Psoas muscle (tissue), 8 donors: Measurements from ENCODE around the gene TBC1D17. TPM values are rescaled to one million over a fixed set of nuclear protein-coding genes. Genes with fewer than 3 reads are reported as not detected.

ENCODE experiments used
- ATAC-seq, 4 donors: fragments of 200-7000 bp; cut with Tn5 transposase; one replicate each; pipeline ENCODE4 v1.9.1; 2020; ENCODE audit warnings: moderate library complexity in 3 of 4, mild to moderate bottlenecking in 2 of 4
- DNase-seq, 2 donors: peaks; one replicate each; pipeline ENCODE4 v3.0.0-alpha.2; 2020
- H3K27ac ChIP-seq: fragments of 200-600 bp; one replicate; pipeline ENCODE4 v1.8.0; 2022
- H3K27me3 ChIP-seq, 3 donors: fragments of 200-600 bp in 1 of 3; one replicate each; pipeline versions ENCODE4 v1.6.1 to v1.8.0; 2013 to 2022; ENCODE audit warnings: low read length in 2 of 3, mild to moderate bottlenecking in 2 of 3, moderate library complexity in 1 of 3; ENCODE audit not compliant: insufficient read depth in 3 of 3
- H3K36me3 ChIP-seq, 2 donors: fragments of 200-600 bp in 1 of 2; one replicate each; pipeline versions ENCODE4 v1.6.1 to v1.8.0; 2013 to 2022; ENCODE audit warnings: low read depth in 1 of 2, mild to moderate bottlenecking in 1 of 2, moderate library complexity in 1 of 2; ENCODE audit not compliant: insufficient read depth in 1 of 2
- H3K4me1 ChIP-seq: fragments of 200-600 bp; one replicate; pipeline ENCODE4 v1.8.0; 2022
- H3K4me3 ChIP-seq: fragments of 200-600 bp; one replicate; pipeline ENCODE4 v1.8.0; 2022; ENCODE audit warnings: mild to moderate bottlenecking
- H3K9me3 ChIP-seq: fragments of 200-600 bp; one replicate; pipeline ENCODE4 v1.8.0; 2022
- CTCF ChIP-seq: fragments of 200-600 bp; IDR thresholded peaks from one replicate; pipeline ENCODE4 v1.8.0; 2022; ENCODE audit warnings: antibody characterized with exemption
- WGBS, 3 donors: extraction: QIAGEN DNeasy Blood & Tissue Kit; methylation state at CpG; one replicate each; pipeline versions ENCODE4 v1.1.6 to v1.1.7; 2013; 5-methylcytosine and 5-hydroxymethylcytosine counted together
- intact Hi-C, 2 donors: fragments of 100-400 bp; cut with DNase I; formaldehyde crosslinking; loops; one replicate each; pipeline versions ENCODE4 v1.11.0 to v1.14.2; 2022
- polyA plus RNA-seq, 3 donors: library from polyadenylated mRNA; stranded (reverse); fragments of 200-250 nt; gene quantifications; one replicate each; pipeline ENCODE4 v1.2.3, GENCODE V29; 2013
- total RNA-seq, 4 donors: library from RNA; stranded (reverse); fragmentation: NEBNext Ultra II Directional in 2 of 4; extraction: Animal tissue kit (Norgen Biotek cat#: 25700) in 2 of 4; gene quantifications; one replicate each; pipeline versions ENCODE4 v1.2.1 to v1.2.4, GENCODE V29; 2021 to 2023
- donor health status: healthy with polysubstance abuse.
- donor health status: DM: no; HTN: no; CAD: no; lungs with moderate emphysema.
- donor health status: Bipolar disorder and iron deficiency.
- donor health status: healthy.
- donor health status: DM: yes; HTN: yes; CAD: no.
- donor health status: DM: no; HTN: no; CAD: no.
- donor health status: DM: no; HTN: no; CAD: no.
- donor health status: DM: yes; HTN: yes; CAD: no.

TBC1D17 gene
- total and polyA plus RNA-seq, 7 donors, result 36.3 to 107 (median 81.8) TPM

GRCh38 chr19:49839713-49840112 lies 37.8 kb upstream of the TBC1D17 start:
- H3K27me3 ChIP-seq, result no peaks in the 10 kb centered on the region
- intact Hi-C loops, result no loop called here
- no peak for TF ChIP-seq CTCF
- no peak overlapping the region for H3K4me3 ChIP-seq
- H3K4me1 ChIP-seq, result peaks cover 18% of the 10 kb centered on the region
- H3K9me3 ChIP-seq, result no peaks in the 10 kb centered on the region
- no peak for ATAC-seq
- WGBS, 3 donors, result 76 to 91% (median 82%) methylated on average over 11 of the region's 11 CpGs
- H3K36me3 ChIP-seq, result peaks cover 3 to 55% of the 10 kb centered on the region in 2 donors
- no peak for DNase-seq
- peak overlapping the region; percentile 72 for H3K27ac ChIP-seq

- H3K4me1 ChIP-seq, result peaks cover 25% of the 10 kb centered on the region
- DNase-seq (no peak), ATAC-seq (no peak)
- peaks cover 3 to 48% of the 10 kb centered on the region in 2 donors for H3K36me3 ChIP-seq
- H3K27me3 ChIP-seq, result no peaks in the 10 kb centered on the region
- H3K4me3 ChIP-seq, result no peak overlapping the region
- TF ChIP-seq CTCF, result no peak
- intact Hi-C loops, result no loop called here
- H3K9me3 ChIP-seq, result no peaks in the 10 kb centered on the region
- WGBS, 3 donors, result 85 to 88% (median 86%) methylated on average over 11 of the region's 11 CpGs
- H3K27ac ChIP-seq, result peak overlapping the region; percentile 72
These were observed 37.2 kb upstream of the TBC1D17 start for GRCh38 chr19:49840321-49840720.

GRCh38 chr19:49840736-49841249 lies 36.7 kb upstream of the TBC1D17 start:
- no peak for TF ChIP-seq CTCF
- no peak for ATAC-seq
- peaks cover 3 to 44% of the 10 kb centered on the region in 2 donors for H3K36me3 ChIP-seq

GRCh38 chr19:49843265-49843664 lies 34.2 kb upstream of the TBC1D17 start:
- Histone ChIP-seq H3K4me3 (no peak overlapping the region), H3K4me1 (peaks cover 32% of the 10 kb centered on the region), H3K9me3 (no peaks in the 10 kb centered on the region), H3K27me3 (no peaks in the 10 kb centered on the region), H3K36me3 (peaks cover 0 to 19% of the 10 kb centered on the region in 2 donors), H3K27ac (peak overlapping the region; percentile 72)
- DNase-seq (no peak), ATAC-seq (peak in 2 of 4 donors; percentile 3 to 10)
- intact Hi-C loops, result no loop called here
- no peak for TF ChIP-seq CTCF
- WGBS, 3 donors, result 44 to 74% (median 46%) methylated on average over 3 of the region's 3 CpGs

More at GRCh38 chr19:49840736-49841249, 36.7 kb upstream of the TBC1D17 start:
- peak overlapping the region; percentile 72 for H3K27ac ChIP-seq
- no peaks in the 10 kb centered on the region for H3K9me3 ChIP-seq
- intact Hi-C loops, result loop anchor here in 1 of 2 donors (1.0 kb wide), 1 partner anchor 20 kb away; no protein-coding TSS in a partner anchor
- H3K27me3 ChIP-seq, result no peaks in the 10 kb centered on the region
- no peak overlapping the region for H3K4me3 ChIP-seq
- DNase-seq, result no peak
- 79 to 87% (median 79%) methylated on average over 17 of the region's 17 CpGs for WGBS, 3 donors
- peaks cover 29% of the 10 kb centered on the region for H3K4me1 ChIP-seq
